HG02943 (cell line): Measurements from ENCODE around the gene CEP170.
A peak's percentile ranks its signal among the peaks of the same experiment; 100 is the strongest.
"Not testable (repeated sequence)": the region's sequence is repeated elsewhere in the genome, so short reads cannot be mapped to it uniquely, and the experiment has no call there.

Experiments
- ATAC-seq: cut with Tn5 transposase; IDR thresholded peaks from one replicate; pipeline ENCODE4 v1.9.1; 2021; ENCODE audit warnings: mild to moderate bottlenecking, low read depth, moderate library complexity; ENCODE audit not compliant: unreplicated experiment

The CEP170 gene

DNA sequence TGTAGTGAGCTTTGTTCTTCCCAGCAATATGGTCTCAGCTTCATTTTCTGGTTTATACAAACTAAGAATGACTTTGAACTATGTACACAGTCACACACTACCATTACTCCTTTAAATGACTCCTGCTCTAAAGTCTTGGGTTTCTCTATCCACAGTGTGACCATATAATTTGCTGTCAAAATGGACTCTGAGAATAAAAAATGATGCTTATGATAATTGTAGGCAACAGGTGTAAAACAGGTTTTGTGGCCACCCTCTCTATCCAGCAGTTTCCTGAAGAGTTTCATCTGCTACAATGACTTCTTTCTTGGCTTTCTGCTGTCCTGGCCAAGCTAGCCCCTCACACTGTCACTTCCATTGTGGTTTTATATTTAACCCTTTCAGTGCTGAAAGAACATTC is 71.4 kb downstream of the CEP170 start:
- not testable (repeated sequence) for ATAC-seq

DNA sequence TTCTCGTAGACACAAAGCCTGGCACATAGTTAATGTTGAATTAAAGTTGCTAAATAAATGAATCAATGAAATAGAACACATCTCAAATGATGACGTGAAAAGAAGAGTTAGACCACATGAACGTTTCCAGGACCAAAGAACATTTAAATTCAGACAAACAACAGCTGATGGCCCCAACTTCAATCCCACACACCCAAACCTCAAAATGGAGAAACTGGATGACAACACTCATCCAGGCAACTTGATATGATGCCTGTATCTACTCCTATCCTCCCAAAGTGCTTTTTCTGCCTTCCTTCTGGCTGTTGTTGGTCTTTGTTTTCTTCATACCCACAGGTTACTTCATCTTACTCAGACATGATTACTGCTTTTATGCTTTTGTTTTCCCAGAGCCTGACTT is 71.9 kb downstream of the CEP170 start:
- ATAC-seq, result not testable (repeated sequence)

DNA sequence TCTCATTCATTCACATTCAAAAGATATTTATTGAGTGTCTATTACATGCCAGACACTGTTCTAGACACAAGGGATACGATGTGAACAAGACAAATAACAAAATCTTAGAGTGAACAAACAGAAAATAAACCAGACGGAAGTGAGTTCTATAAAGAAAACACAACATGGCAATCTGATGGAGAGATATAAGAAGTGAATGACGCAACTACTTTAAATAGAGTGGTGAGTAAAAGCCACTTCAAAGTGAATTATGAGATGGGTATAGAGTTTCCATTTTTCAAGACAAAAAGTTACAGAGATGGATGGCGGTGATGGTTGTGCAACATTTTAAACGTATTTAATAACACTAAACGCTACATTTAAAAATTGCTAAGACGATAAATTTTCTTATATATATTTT is 75.4 kb downstream of the CEP170 start:
- no peak for ATAC-seq

DNA sequence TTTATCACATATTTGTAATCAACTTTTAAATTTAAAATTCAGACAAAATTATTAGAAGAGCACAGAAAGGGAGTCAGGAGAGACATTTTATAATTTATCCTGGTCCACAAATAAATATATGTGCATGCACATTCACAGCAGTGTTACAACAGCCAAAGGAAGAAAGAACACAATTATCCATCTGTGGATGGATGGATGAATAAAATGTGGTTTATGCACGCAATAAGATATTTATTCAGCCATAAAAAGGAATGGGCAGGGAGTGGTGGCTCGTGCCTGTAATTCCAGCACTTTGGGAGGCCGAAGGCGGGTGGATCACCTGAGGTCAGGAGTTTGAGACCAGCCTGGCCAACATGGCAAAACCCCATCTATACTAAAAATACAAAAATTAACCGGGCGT is 77.3 kb downstream of the CEP170 start:
- ATAC-seq, result not testable (repeated sequence)

DNA sequence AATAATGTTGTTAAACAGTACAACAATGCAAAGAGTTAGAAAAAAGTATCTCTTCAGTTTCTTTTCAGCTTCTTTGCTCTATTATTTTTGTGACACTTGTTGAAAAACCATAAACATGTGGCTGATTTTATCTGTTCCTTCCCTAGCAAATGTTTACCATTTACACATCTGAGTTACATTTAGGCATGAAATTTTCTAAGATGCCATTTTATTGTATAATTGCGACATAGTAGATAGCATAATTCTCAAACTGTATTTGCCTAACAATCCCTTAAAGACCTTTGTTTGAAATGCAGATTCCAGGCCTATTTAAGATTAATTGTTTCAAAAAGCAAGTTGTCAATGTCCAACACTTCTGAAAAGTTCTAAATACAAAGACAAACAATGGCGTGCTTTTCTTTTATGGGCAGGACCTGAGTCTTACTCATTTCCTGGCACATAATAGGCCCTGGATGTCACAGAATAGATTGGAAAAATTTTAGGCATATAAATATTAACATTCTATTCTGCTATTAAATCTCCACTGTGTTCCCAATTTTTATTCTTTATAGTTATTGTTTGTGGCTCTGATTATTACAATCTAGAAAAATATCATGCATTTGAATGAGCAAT is 81.2 kb downstream of the CEP170 start:
- ATAC-seq, result not testable (repeated sequence)

DNA sequence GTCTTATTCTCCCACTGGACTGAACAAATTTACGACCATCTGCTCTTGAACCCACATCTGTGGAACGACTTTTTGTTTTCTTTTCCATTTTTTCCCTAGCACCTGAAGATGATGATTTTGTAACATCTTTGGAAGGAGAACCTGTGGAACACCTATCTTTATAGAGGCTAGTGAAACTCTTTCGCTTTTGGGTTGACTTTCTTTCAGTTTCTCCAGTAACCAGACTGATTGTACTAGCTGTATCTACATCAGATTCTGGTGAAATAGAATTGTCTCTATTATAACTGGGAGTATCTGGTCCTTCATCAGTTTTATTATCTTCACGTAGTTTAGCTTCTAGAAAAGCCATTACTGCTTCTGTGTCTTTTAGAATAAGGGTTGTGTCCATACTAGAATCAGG is 90.2 kb downstream of the CEP170 start:
- ATAC-seq, result not testable (repeated sequence)

DNA sequence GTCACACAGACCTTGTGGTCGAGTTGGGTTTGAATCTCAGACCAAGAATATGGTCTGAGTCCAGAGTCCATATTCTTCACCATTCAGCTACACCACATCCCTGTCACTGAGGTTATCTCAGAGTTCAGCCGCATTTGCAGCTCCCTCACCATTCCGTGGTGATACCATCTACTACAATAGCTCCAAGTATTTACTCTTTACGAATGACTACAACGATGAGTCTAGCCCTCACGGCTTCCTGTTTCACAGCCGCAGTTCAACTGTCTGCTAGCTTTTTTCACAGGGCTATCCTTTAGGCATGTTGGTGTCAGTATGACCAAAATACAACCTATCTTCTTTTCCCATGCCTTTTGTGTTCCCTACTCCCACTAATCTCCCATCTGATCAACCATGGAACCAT is 104.2 kb downstream of the CEP170 start:
- ATAC-seq, result not testable (repeated sequence)

DNA sequence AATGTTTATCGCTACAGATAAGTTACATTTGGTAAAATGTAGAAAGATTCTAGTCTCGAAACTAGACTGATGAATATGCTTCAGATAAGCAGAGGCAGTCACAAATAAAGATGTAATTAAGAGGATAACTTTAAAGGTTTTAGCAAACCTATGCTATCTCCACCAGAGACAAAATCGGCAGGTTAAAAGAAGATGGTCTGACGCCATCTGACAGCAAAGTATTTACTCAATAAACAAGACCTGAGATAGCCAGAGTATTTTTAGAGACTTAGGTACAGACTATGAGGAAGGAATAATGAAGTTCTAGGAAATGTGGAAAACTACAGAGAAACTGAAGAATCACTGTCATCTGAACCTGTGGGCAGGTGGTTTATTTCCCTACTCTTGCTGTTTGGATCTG is 106.0 kb downstream of the CEP170 start:
- ATAC-seq, result not testable (repeated sequence)

DNA sequence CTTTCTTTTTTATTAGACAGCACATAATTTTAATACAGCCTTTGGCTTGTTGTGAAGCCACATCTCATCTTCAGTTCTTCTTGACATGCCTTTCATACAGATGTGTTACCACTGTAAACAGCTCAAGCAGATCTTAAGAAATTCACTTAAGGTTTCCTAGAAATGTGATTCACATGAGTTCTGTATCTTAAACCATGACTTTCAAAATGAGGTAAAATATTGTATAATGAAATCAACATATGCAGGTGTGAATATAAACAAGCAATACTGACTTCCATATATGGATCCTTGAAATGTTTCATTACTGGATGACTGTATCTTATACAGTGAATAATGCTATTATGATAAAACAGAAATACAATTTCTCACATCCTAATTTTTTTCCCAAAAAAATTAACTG is 107.7 kb downstream of the CEP170 start:
- ATAC-seq, result not testable (repeated sequence)

DNA sequence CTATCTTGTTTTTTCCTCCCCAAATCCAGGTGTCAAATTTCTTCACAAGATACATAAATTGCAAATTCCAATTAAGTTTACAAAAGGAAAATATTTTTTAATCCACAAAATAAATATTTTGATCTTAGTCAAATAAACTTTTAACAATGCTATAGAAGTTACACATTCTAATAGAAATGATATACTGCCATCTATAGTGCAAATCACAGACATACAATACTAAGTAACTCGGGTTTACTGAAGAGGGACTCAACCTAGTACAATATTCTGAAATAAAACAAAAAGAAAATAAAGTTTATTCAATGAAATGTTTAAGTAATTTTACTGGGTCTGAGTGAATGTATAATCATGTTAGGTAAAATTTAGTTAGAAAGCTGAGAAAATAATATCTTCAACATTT is 114.6 kb downstream of the CEP170 start:
- ATAC-seq, result not testable (repeated sequence)

DNA sequence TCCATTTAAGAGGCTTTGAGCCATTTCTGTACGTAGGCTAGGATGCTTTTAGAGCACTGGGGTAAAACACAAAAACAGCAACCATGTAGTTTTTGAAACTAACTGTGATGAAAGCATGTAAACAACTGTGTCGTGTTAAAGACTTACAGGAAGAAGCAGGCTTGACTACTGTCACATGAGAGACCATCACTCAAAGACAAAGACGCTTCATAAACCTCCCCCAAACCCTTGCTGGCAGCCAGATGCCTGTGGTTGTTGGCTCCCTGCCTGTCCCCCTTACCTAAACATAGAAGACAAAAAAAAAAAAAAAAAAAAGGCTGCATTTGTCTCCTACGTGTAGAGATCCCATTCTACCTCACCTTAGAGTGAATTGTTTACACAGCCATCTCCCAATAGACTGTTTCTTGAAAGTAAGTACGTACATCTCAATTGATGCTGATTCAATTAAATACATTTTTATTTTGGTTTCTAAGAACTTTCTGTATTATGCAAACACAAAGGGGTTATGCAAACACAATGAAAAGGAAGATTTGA is 132.1 kb downstream of the CEP170 start:
- ATAC-seq, result not testable (repeated sequence)

DNA sequence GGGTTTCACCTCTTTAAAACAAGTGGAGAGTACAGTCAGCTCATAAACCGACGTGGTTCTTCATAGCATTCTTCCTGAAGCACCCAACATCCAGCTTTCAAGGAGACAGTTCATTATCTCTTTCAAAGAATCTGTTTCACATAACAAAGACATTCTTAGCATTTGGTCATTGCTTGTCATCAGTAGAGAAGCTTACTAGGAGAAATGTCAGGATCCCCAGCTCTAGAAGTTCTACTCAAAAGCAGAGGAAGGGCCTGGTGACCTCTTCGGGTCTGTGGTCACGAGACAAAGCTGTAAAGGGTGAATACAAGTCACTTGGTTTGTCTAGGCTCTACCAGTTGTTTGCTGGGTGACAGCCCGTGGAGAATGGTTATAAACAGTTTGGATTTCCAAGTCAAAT is 133.1 kb downstream of the CEP170 start:
- not testable (repeated sequence) for ATAC-seq

DNA sequence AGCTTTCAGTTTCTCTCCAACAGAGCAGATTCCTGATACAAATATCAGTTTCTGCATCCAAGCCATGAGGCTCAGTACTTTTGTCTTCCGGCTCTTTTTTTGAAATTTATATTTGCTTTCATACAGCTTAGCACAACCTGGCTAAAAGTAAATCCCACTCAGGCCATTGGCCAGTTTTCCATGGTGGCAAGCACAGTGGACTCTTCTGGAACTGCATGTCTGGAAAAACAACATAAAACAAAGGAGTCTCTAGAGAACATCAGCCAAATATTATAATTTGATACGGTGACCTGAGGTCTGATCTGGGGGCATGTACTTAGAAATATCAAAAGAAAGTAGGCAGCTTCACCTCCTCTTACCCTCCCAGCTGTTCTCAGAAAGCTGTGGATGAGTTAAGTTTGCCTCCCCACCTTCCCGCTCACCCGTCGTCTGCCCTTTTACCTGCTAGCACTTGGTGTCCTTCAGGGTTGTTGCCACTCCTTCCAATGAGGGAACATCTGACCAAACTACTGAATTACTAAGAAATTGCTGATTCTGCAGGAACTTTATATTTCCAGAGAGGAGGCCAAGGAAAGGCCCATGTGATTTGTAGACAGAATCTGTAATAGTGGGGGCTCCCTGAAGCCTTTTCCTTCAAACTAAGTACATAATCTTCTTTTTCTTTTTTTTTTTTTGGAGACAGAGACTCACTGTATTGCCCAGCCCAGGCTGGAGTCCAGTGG is 136.3 kb downstream of the CEP170 start:
- not testable (repeated sequence) for ATAC-seq

DNA sequence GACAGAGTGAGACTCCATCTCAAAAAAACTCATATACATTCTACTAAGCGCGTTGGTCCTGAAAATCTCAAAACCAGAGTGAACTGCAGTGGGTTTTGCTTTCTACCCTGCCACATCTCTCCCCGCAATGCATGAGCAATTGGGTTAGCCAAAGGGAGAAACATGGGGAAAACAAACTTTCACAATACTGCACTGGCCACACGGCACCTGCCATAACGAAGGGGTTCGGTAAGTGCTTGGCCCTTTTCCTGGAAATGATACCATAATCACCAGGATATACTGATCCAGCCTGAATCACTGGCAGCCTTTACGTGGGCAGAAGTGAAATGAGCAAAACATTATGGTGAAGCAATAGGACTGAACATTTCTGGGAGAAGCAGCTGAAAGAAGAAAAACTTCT is 138.9 kb downstream of the CEP170 start:
- ATAC-seq, result not testable (repeated sequence)

DNA sequence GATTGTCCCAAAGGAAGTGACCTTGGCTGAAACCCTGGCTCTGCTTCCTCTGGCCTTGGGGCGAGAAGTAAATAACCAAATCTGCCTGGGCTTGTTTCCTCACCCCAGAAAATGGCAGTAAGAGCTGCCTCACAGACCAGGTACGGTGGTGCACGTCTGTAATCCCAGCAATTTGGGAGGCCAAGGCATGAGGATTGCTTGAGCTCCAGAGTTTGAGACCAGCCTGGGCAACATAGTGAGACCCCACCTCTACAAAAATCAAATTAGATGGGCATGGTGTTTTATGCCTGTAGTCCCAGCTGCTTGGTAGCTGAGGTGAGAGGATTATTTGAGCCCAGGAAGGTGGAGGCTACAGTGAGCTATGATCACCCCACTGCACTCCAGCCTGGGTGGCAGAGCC is 140.3 kb downstream of the CEP170 start:
- ATAC-seq, result not testable (repeated sequence)

DNA sequence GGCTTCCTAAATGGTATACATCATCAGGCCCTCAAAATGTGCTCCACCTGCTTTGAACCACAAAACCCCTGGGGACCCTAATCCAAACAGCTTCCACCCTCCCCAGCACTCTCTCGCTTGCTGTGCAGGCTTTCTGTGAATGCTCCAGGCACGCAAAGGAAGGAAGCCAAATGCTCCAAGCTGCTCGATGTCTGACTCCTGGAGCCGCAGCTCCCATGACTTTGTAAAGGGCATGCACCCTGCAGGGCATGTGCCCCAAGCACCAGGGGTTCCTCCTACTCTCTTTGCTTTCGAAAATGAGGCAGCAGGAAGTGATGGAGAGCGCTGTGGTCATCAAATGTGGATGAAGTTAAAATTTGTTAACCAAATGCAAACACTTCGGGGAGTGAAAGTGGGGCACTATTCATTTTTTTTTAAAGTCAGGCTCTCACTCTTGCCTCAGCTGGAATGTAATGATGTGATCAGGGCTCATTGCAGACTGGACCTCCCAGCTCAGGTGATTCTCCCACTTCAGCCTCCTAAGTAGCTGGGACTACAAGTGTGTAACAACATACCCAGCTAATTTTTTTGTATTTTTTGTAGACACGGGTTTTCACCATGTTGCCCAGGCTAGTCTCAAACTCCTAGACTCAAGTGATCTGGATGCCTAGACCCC is 140.9 kb downstream of the CEP170 start:
- peak; percentile 87 for ATAC-seq

DNA sequence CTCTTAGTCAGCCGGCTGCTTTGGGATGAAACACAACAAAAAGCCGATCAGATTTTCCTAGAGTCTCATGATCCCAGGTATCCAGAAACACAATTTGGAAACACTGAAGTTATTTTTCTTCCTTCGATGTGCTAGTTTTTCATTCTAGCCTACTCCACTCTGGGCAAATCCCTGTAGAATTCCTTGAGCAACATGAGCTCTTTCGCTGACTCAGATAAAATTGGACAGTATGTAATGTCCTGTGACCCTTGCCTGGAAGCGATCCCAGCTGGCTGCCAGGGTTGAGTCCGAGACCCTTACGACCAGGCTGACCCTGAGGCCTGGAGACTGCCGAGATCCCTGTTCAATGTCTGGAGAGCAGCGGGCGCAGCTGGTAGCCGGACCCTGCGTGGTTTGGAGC is 147.9 kb downstream of the CEP170 start:
- not testable (repeated sequence) for ATAC-seq

DNA sequence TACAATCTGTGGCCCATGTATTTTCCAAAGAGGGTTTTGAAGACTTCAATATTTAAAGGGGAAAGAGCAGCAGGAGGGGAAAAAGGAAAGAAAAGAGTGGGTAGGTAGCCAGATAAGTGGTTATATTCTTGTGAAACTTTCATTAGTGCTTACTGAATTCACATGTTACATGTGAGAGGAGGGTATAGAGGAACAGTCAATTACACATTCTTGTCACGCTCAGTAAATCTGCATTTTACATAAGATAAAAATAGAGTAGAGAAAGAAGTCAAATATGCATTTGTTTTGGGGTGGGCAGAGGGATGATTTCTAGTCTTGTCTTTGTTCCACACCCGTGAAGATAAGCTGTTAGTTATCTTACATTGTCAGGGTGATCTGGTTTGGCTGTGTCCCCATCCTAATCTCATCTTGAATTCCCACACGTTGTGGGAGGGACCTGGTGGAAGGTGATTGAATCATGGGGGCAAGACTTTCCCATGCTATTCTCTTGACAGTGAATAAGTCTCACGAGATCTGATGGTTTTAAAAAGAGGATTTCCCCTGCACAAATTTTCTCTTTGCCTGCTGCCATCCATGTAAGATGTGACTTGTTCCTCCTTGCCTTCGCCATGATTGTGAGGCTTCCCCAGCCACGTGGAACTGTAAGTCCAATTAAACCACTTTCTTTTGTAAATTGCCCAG is 149.3 kb downstream of the CEP170 start:
- ATAC-seq, result not testable (repeated sequence)

DNA sequence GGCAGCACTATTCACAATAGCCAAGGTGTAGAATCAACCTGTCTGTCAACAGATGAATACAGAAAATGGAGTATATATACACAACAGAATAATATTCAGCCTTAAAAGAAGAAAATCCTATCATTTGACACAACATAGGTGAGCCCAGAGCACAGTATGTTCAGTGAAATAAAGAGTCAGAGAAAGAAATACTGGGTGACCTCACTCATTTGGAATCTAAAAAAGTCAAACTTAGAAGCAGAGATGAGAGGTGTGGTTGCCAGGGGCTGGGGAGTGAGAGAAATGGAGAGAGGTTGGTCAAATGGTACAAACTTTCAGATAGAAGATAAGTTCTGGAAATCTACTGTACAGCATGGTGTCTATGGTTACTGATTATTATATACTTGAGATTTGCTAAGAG is 150.0 kb downstream of the CEP170 start:
- not testable (repeated sequence) for ATAC-seq

DNA sequence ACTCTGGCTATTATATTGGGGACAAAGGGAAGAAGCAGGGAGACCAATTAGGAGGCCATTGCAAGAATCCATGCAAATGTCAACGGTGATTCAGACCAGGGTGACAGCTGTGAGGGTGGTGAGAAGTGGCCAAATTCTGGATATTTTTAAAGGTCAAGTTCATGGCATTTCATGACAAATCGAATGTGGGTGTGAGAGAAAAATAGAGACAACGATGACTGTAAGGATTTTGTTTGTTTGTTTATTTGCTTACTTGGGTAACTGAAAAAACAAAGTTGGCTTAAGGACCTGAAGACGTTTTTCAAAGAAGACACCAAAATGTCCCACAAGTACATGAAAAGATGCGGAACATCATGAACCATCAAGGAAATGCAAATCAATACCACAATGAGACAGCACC is 150.6 kb downstream of the CEP170 start:
- not testable (repeated sequence) for ATAC-seq

DNA sequence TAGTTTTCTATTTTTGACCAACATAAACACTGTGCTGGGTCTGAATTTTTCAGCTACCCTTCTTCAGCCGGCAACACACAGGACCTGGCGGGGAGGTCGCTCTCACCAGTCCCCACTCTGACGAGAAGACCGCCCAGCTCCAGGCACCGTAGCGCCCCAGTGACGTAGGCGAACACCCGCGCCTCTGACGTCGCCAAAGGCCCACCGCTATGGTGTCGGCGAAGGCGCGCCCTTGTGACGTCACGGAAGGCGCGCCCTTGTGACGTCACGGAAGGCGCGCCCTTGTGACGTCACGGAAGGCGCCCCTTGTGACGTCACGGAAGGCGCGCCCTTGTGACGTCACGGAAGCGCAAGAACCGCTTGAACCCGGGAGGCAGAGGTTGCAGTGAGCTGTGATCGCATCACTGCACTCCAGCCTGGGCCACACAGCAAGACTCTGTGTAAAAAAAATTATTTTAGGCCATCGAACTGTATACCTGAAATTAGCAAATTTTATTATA is 153.5 kb downstream of the CEP170 start:
- ATAC-seq, result not testable (repeated sequence)
